ENCODE results near the gene CASK. TPM values are rescaled to one million over a fixed set of nuclear protein-coding genes. Genes with fewer than 3 reads are reported as not detected.

Gene CASK
- total RNA-seq, 1 experiment from 2014 or later, result 33.5 TPM

DNA sequence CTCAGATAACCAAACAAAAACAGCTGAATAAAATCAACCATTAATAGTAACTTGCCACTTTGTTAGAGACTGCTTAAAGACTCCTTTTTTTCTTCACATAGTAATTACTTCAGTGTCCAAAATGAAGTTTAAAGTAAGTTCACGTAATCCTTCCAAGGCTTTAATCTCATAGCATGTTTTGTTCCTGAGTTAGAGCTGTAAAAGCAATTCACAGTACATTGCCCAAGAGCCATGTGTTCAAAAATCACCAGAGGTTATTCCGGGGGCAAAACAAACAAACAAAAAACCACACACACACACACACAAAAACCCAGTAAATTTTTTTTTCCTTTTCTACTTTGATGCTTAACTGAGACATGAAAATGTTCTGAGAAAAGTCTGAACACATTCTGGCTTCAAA is 193.3 kb downstream of the CASK start:
- Histone ChIP-seq H3K9me3 (ENCODE audit: control insufficient read depth, insufficient read depth, low read depth, low read length) (no peaks in the 10 kb centered on the region), H3K36me3 (ENCODE audit: control insufficient read depth, insufficient read depth, low read length) (no peaks in the 10 kb centered on the region), H3K27me3 (ENCODE audit: control insufficient read depth, insufficient read depth, low read length) (no peaks in the 10 kb centered on the region), H3K27ac (ENCODE audit: low read length) (no peak overlapping the region), H3K4me1 (ENCODE audit: control insufficient read depth, insufficient read depth, low read length) (no peaks in the 10 kb centered on the region), H3K4me3 (ENCODE audit: low read depth in 2 of 2, low read length in 2 of 2) (no peak overlapping the region)
- ATAC-seq (no peak), DNase-seq (ENCODE audit: low read depth, low spot score) (no peak)
- CTCF ChIA-PET, result no interaction called here
- in situ Hi-C loops (cut with HindIII; ENCODE audit: low pct_unique_long_range_greater_than_20kb, low sequenced_read_pairs), result no loop called here
- TF ChIP-seq SIN3A (IDR thresholded peaks at IDR 0.05; ENCODE audit: borderline replicate concordance, insufficient read depth, low read depth, low read length) (no peak), TCF7L2 (IDR thresholded peaks at IDR 0.05; ENCODE audit: low read depth, low read length) (no peak), POLR2AphosphoS5 (IDR thresholded peaks at IDR 0.05; ENCODE audit: low read depth, low read length) (no peak)
- TF ChIP-seq, protein P1, sequence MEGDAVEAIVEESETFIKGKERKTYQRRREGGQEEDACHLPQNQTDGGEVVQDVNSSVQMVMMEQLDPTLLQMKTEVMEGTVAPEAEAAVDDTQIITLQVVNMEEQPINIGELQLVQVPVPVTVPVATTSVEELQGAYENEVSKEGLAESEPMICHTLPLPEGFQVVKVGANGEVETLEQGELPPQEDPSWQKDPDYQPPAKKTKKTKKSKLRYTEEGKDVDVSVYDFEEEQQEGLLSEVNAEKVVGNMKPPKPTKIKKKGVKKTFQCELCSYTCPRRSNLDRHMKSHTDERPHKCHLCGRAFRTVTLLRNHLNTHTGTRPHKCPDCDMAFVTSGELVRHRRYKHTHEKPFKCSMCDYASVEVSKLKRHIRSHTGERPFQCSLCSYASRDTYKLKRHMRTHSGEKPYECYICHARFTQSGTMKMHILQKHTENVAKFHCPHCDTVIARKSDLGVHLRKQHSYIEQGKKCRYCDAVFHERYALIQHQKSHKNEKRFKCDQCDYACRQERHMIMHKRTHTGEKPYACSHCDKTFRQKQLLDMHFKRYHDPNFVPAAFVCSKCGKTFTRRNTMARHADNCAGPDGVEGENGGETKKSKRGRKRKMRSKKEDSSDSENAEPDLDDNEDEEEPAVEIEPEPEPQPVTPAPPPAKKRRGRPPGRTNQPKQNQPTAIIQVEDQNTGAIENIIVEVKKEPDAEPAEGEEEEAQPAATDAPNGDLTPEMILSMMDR (IDR thresholded peaks at IDR 0.05), result no peak
- TF ChIP-seq, protein P2, sequence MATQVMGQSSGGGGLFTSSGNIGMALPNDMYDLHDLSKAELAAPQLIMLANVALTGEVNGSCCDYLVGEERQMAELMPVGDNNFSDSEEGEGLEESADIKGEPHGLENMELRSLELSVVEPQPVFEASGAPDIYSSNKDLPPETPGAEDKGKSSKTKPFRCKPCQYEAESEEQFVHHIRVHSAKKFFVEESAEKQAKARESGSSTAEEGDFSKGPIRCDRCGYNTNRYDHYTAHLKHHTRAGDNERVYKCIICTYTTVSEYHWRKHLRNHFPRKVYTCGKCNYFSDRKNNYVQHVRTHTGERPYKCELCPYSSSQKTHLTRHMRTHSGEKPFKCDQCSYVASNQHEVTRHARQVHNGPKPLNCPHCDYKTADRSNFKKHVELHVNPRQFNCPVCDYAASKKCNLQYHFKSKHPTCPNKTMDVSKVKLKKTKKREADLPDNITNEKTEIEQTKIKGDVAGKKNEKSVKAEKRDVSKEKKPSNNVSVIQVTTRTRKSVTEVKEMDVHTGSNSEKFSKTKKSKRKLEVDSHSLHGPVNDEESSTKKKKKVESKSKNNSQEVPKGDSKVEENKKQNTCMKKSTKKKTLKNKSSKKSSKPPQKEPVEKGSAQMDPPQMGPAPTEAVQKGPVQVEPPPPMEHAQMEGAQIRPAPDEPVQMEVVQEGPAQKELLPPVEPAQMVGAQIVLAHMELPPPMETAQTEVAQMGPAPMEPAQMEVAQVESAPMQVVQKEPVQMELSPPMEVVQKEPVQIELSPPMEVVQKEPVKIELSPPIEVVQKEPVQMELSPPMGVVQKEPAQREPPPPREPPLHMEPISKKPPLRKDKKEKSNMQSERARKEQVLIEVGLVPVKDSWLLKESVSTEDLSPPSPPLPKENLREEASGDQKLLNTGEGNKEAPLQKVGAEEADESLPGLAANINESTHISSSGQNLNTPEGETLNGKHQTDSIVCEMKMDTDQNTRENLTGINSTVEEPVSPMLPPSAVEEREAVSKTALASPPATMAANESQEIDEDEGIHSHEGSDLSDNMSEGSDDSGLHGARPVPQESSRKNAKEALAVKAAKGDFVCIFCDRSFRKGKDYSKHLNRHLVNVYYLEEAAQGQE (IDR thresholded peaks at IDR 0.05; ENCODE audit: insufficient read depth in 1 of 2, low read depth in 2 of 2, low read length in 1 of 2), result no peak
- intact Hi-C loops (cut with micrococcal nuclease; ENCODE audit: unreplicated experiment), result no loop called here
- no TSS peak for BruUV-seq (replicated peaks)
- POLR2A ChIA-PET, result no interaction called here

DNA sequence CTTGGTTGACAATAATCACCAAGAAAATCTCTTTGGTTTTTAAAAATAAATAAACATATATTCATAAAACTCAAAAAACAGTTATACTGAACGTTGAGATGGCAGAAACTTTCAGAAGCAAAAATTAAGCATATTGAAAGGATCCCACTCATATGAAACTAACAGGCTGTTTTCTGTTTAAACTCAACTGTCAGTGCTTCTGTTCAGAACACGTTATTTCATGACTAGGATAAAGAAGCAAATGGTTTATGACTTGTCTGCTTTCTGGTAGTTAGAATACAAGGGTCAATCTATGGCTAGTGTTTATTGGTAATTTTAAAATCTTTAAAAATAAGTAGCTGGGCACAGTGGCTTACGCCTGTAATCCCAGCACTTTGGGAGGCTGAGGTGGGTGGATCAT is 195.2 kb downstream of the CASK start:
- in situ Hi-C loops (cut with HindIII; ENCODE audit: low pct_unique_long_range_greater_than_20kb, low sequenced_read_pairs) (no loop called here), intact Hi-C loops (cut with micrococcal nuclease; ENCODE audit: unreplicated experiment) (no loop called here)
- ATAC-seq (no peak), DNase-seq (ENCODE audit: low read depth, low spot score) (no peak)
- TF ChIP-seq SIN3A (IDR thresholded peaks at IDR 0.05; ENCODE audit: borderline replicate concordance, insufficient read depth, low read depth, low read length) (no peak), TCF7L2 (IDR thresholded peaks at IDR 0.05; ENCODE audit: low read depth, low read length) (no peak), POLR2AphosphoS5 (IDR thresholded peaks at IDR 0.05; ENCODE audit: low read depth, low read length) (no peak)
- TF ChIP-seq, protein P1 (IDR thresholded peaks at IDR 0.05), result no peak
- TF ChIP-seq, protein P2 (IDR thresholded peaks at IDR 0.05; ENCODE audit: insufficient read depth in 1 of 2, low read depth in 2 of 2, low read length in 1 of 2), result no peak
- BruUV-seq (replicated peaks), result no TSS peak
- Histone ChIP-seq H3K27ac (ENCODE audit: low read length) (no peak overlapping the region), H3K27me3 (ENCODE audit: control insufficient read depth, insufficient read depth, low read length) (no peaks in the 10 kb centered on the region), H3K4me3 (ENCODE audit: low read depth in 2 of 2, low read length in 2 of 2) (no peak overlapping the region), H3K9me3 (ENCODE audit: control insufficient read depth, insufficient read depth, low read depth, low read length) (no peaks in the 10 kb centered on the region), H3K36me3 (ENCODE audit: control insufficient read depth, insufficient read depth, low read length) (no peaks in the 10 kb centered on the region), H3K4me1 (ENCODE audit: control insufficient read depth, insufficient read depth, low read length) (no peaks in the 10 kb centered on the region)
- POLR2A ChIA-PET, result no interaction called here
- CTCF ChIA-PET, result no interaction called here

All from Panc1 (cell line).